H1 (cell line): ENCODE measurements around the gene MMP24. TPM values are rescaled to one million over a fixed set of nuclear protein-coding genes. Genes with fewer than 3 reads are reported as not detected.

Source experiments
- CTCF ChIA-PET: fragments of 300-600 bp; sonication (Branson Sonifier 250); formaldehyde crosslinking; loops from one replicate; lab custom pipeline; 2021; ENCODE audit not compliant: partially characterized antibody; lab: Charles Lee
- POLR2A ChIA-PET: fragments of 300-600 bp; sonication (Branson Sonifier 250); formaldehyde crosslinking; loops from one replicate; lab custom pipeline; 2021; ENCODE audit warnings: inconsistent platforms; ENCODE audit not compliant: partially characterized antibody; lab: Charles Lee
- DNase-seq, 2 experiments: peaks; one replicate each; pipeline versions ENCODE4 v3.0.0 to v3.0.0-alpha.2; 2010 to 2022; ENCODE audit warnings: low spot score in 2 of 2, low read depth in 1 of 2, mixed read lengths in 1 of 2
- FAIRE-seq: peaks from 2 replicates; lab custom pipeline; 2011; peaks lifted over from hg19 to GRCh38; lab: Jason Lieb, UNC
- H2AFZ ChIP-seq: 2 replicates; pipeline ENCODE4 v1.8.1; 2012; ENCODE audit warnings: low read length, inconsistent platforms
- H2AK5ac ChIP-seq: 2 replicates; pipeline ENCODE4 v1.6.1; 2013; ENCODE audit warnings: low read depth, low read length
- H2BK120ac ChIP-seq: replicated peaks from 2 replicates; pipeline ENCODE3; 2013; ENCODE audit warnings: low read depth, low read length, inconsistent platforms
- H2BK12ac ChIP-seq: 2 replicates; pipeline ENCODE4 v1.6.1; 2013; ENCODE audit warnings: low read depth, low read length
- H2BK15ac ChIP-seq: 2 replicates; pipeline ENCODE4 v1.6.1; 2013; ENCODE audit warnings: low read length
- H2BK20ac ChIP-seq: 2 replicates; pipeline ENCODE4 v1.6.1; 2013; ENCODE audit warnings: low read length
- H2BK5ac ChIP-seq: 2 replicates; pipeline ENCODE4 v1.6.1; 2013; ENCODE audit warnings: low read depth, low read length
- H3K14ac ChIP-seq: 2 replicates; pipeline ENCODE4 v1.6.1; 2013; ENCODE audit warnings: inconsistent platforms; ENCODE audit not compliant: insufficient read length
- H3K18ac ChIP-seq: 2 replicates; pipeline ENCODE4 v1.6.1; 2013; ENCODE audit warnings: low read length; ENCODE audit errors: extremely low read depth
- H3K23ac ChIP-seq: 2 replicates; pipeline ENCODE4 v1.6.1; 2013; ENCODE audit warnings: inconsistent platforms; ENCODE audit not compliant: insufficient read length
- H3K23me2 ChIP-seq: 2 replicates; pipeline ENCODE4 v1.6.1; 2013; ENCODE audit warnings: low read depth, low read length
- H3K27ac ChIP-seq: 2 replicates; pipeline ENCODE4 v1.6.1; 2011; ENCODE audit warnings: low read depth, low read length, inconsistent platforms
- H3K27me3 ChIP-seq, 4 experiments: replicated peaks in 1 of 4; 1 replicate in 1 of 4; 2 replicates in 3 of 4; pipeline versions ENCODE4 v1.6.1 to v1.8.1; 2011 to 2013; ENCODE audit warnings: low read length in 3 of 4, mild to moderate bottlenecking in 3 of 4, inconsistent platforms in 2 of 4, mixed read lengths in 2 of 4, moderate library complexity in 1 of 4; ENCODE audit not compliant: control insufficient read depth in 3 of 4, insufficient read depth in 3 of 4; ENCODE audit errors: extremely low read depth in 1 of 4
- H3K36me3 ChIP-seq, 4 experiments: 2 replicates each; pipeline versions ENCODE4 v1.6.1 to v1.8.1; 2011 to 2013; ENCODE audit warnings: mild to moderate bottlenecking in 4 of 4, low read length in 3 of 4, moderate library complexity in 2 of 4, control low read depth in 1 of 4, inconsistent platforms in 1 of 4; ENCODE audit not compliant: insufficient read depth in 4 of 4, control insufficient read depth in 2 of 4
- H3K4ac ChIP-seq: replicated peaks from 2 replicates; pipeline ENCODE3; 2013; ENCODE audit warnings: low read length, low read depth, mixed read lengths, inconsistent platforms; ENCODE audit not compliant: insufficient read length
- H3K4me1 ChIP-seq, 4 experiments: replicated peaks in 1 of 4; 1 replicate in 1 of 4; 2 replicates in 3 of 4; pipeline versions ENCODE4 v1.6.1 to v1.8.1; 2011 to 2013; ENCODE audit warnings: low read length in 3 of 4, inconsistent platforms in 2 of 4, mixed read lengths in 1 of 4; ENCODE audit not compliant: insufficient read depth in 4 of 4, control insufficient read depth in 3 of 4
- H3K4me2 ChIP-seq, 2 experiments: 2 replicates each; pipeline versions ENCODE4 v1.6.1 to v1.8.1; 2011 to 2013; ENCODE audit warnings: low read depth in 2 of 2, low read length in 2 of 2, control low read depth in 1 of 2, inconsistent platforms in 1 of 2, mild to moderate bottlenecking in 1 of 2; ENCODE audit not compliant: insufficient read depth in 1 of 2
- H3K4me3 ChIP-seq, 4 experiments: fragments of 200-600, 300-600 bp in 1 of 4; sonication (generic), shearing (Covaris generic), sonication (Bioruptor Twin) in 1 of 4; 2 replicates each; pipeline versions ENCODE4 v1.5.1 to v1.8.1; 2011 to 2016; ENCODE audit warnings: low read length in 4 of 4, low read depth in 3 of 4, control low read depth in 2 of 4, inconsistent platforms in 2 of 4, mild to moderate bottlenecking in 2 of 4, mixed read lengths in 1 of 4, moderate library complexity in 1 of 4; ENCODE audit not compliant: insufficient read depth in 2 of 4; ENCODE audit errors: extremely low read depth in 1 of 4
- H3K56ac ChIP-seq: replicated peaks from 2 replicates; pipeline ENCODE3; 2013; ENCODE audit warnings: low read depth, mild to moderate bottlenecking, mixed read lengths, low read length, inconsistent platforms; ENCODE audit not compliant: insufficient read length
- H3K79me1 ChIP-seq: 2 replicates; pipeline ENCODE4 v1.6.1; 2013; ENCODE audit warnings: low read depth, low read length, control low read depth
- H3K79me2 ChIP-seq, 2 experiments: 2 replicates each; pipeline versions ENCODE4 v1.6.1 to v1.8.1; 2012 to 2013; ENCODE audit warnings: low read length in 2 of 2, mild to moderate bottlenecking in 2 of 2, inconsistent platforms in 1 of 2; ENCODE audit not compliant: insufficient read depth in 2 of 2, control insufficient read depth in 1 of 2
- H3K9ac ChIP-seq, 4 experiments: replicated peaks in 1 of 4; 1 replicate in 1 of 4; 2 replicates in 3 of 4; pipeline versions ENCODE4 v1.6.1 to v1.8.1; 2011 to 2013; ENCODE audit warnings: low read depth in 3 of 4, low read length in 3 of 4, control low read depth in 2 of 4, mild to moderate bottlenecking in 2 of 4, moderate library complexity in 2 of 4, inconsistent platforms in 1 of 4; ENCODE audit errors: extremely low read depth in 1 of 4
- H3K9me3 ChIP-seq, 2 experiments: 2 replicates each; pipeline versions ENCODE4 v1.6.1 to v1.8.1; 2012 to 2013; ENCODE audit warnings: mild to moderate bottlenecking in 2 of 2, moderate library complexity in 2 of 2, control low read depth in 1 of 2, inconsistent platforms in 1 of 2, low read depth in 1 of 2, low read length in 1 of 2, mixed read lengths in 1 of 2; ENCODE audit not compliant: insufficient read depth in 2 of 2
- H4K20me1 ChIP-seq, 2 experiments: replicated peaks in 1 of 2; 2 replicates each; pipeline versions ENCODE3 to v1.8.1; 2011 to 2013; ENCODE audit warnings: inconsistent platforms in 2 of 2, low read length in 2 of 2, mild to moderate bottlenecking in 1 of 2; ENCODE audit not compliant: insufficient read depth in 2 of 2, control insufficient read depth in 1 of 2
- H4K5ac ChIP-seq: 2 replicates; pipeline ENCODE4 v1.6.1; 2013; ENCODE audit warnings: low read length, low read depth, mixed read lengths, inconsistent platforms; ENCODE audit not compliant: insufficient read length
- H4K8ac ChIP-seq: 2 replicates; pipeline ENCODE4 v1.8.0; 2013; ENCODE audit warnings: mild to moderate bottlenecking, moderate library complexity, low read length, inconsistent platforms; ENCODE audit not compliant: insufficient read depth; ENCODE audit errors: extremely low read depth
- H4K91ac ChIP-seq: replicated peaks from 2 replicates; pipeline ENCODE3; 2013; ENCODE audit warnings: low read length, mixed read lengths, inconsistent platforms; ENCODE audit not compliant: insufficient read length
- BCL11A ChIP-seq, 2 experiments: IDR thresholded peaks; one replicate each; pipeline ENCODE4 v1.6.1; 2011; ENCODE audit warnings: low read depth in 2 of 2, low read length in 2 of 2, mild to moderate bottlenecking in 2 of 2
- BRCA1 ChIP-seq: IDR thresholded peaks from 2 replicates; pipeline ENCODE4 v1.6.1; 2012; ENCODE audit warnings: low read depth, low read length, improper control_type of control experiment
- CREB1 ChIP-seq: IDR thresholded peaks from 2 replicates; pipeline ENCODE4 v1.6.1; 2012; ENCODE audit warnings: inconsistent platforms
- JUND ChIP-seq: IDR thresholded peaks from 2 replicates; pipeline ENCODE4 v1.6.1; 2011; ENCODE audit warnings: mild to moderate bottlenecking, improper control_type of control experiment, low read length
- MAFK ChIP-seq: IDR thresholded peaks from 2 replicates; pipeline ENCODE4 v1.6.1; 2012; ENCODE audit warnings: low read depth, mild to moderate bottlenecking, improper control_type of control experiment, low read length
- RXRA ChIP-seq: IDR thresholded peaks from 2 replicates; pipeline ENCODE4 v1.6.1; 2011; ENCODE audit warnings: low read depth, mild to moderate bottlenecking, low read length, moderate library complexity; ENCODE audit not compliant: insufficient read depth
- SIRT6 ChIP-seq: IDR thresholded peaks from one replicate; pipeline ENCODE4 v1.7.1; 2012; ENCODE audit warnings: low read length, inconsistent platforms
- SP2 ChIP-seq: IDR thresholded peaks from 2 replicates; pipeline ENCODE4 v1.6.1; 2012; ENCODE audit warnings: mild to moderate bottlenecking, low read length, inconsistent platforms
- TAF1 ChIP-seq: IDR thresholded peaks from 2 replicates; pipeline ENCODE4 v1.6.1; 2011; ENCODE audit warnings: mild to moderate bottlenecking, low read depth, low read length
- WGBS, 2 experiments: shearing (Covaris generic) in 1 of 2; methylation state at CpG; one replicate each; pipeline versions ENCODE4 v1.1.6 to v1.1.7; 2013 to 2015; ENCODE audit warnings: low lambda C conversion rate in 2 of 2, mixed read lengths in 2 of 2, inconsistent platforms in 1 of 2, low coverage in 1 of 2, missing lambda C conversion rate in 1 of 2; ENCODE audit not compliant: insufficient replicate concordance in 2 of 2, insufficient coverage in 1 of 2, insufficient read length in 1 of 2; ENCODE audit errors: extremely low coverage in 1 of 2, missing lambda C conversion rate in 1 of 2; 5-methylcytosine and 5-hydroxymethylcytosine counted together
- polyA plus RNA-seq, 7 experiments: library from polyadenylated mRNA; depleted of rRNA in 3 of 7; stranded (reverse) in 5 of 7; unstranded in 2 of 7; fragments of >200 nt in 5 of 7; fragments of 200-250 nt in 2 of 7; gene quantifications; 1 replicate in 5 of 7; 2 replicates in 1 of 7; 4 replicates in 1 of 7; pipeline versions ENCODE4 v1.2.1 to v1.2.3, GENCODE V29; 2011 to 2013; ENCODE audit warnings: missing spikeins in 2 of 7, mixed read lengths in 2 of 7
- total RNA-seq: library from RNA; stranded (reverse); fragmentation: NEBNext Ultra II Directional; extraction: Animal tissue kit (Norgen Biotek cat#: 25700); gene quantifications from 2 replicates; pipeline ENCODE4 v1.2.1, GENCODE V29; 2021
- TF ChIP-seq, protein P1 (sequence below): IDR thresholded peaks from 2 replicates; pipeline ENCODE4 v1.6.1; 2012; ENCODE audit warnings: inconsistent platforms
- TF ChIP-seq, protein P2 (sequence below), 3 experiments: IDR thresholded peaks; 1 replicate in 2 of 3; 2 replicates in 1 of 3; pipeline versions ENCODE4 v1.5.1 to v1.6.1; 2011; ENCODE audit warnings: low read length in 3 of 3, mild to moderate bottlenecking in 3 of 3, inconsistent platforms in 2 of 3, low read depth in 1 of 3, moderate library complexity in 1 of 3; ENCODE audit not compliant: insufficient read depth in 1 of 3; ENCODE audit errors: control extremely low read depth in 1 of 3

MMP24 gene
- total and polyA plus RNA-seq, 2 of the 8 experiments (the other 6 are each of a cell fraction or from before 2014, with no cell fraction given), result 18.8 to 21.4 TPM

DNA sequence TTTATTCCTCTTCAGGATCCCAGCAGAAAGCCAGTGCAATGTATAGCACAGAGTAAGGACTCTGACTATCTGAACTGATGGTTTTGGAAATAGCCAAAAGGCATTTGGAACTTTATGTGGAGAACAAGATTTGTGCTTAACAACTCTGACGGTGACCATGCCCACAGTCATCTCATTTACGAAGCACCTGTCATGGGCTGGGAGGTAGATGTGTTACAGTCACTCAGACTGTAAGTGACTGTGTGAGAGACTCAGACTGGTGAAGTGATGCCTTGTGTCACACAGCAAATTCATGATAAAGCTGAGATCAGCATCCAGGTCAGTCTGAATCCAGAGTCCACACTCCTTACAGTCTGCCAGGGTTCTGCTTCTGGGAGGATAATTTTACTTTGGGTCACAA is 89.6 kb downstream of the MMP24 start:
- Histone ChIP-seq H4K8ac (no peak overlapping the region), H4K91ac (no peak overlapping the region), H2AFZ (no peak overlapping the region), H3K4ac (no peak overlapping the region), H3K56ac (no peak overlapping the region), H3K36me3 (peaks cover 0 to 4% (median 0%) of the 10 kb centered on the region in 4 experiments; a peak in 1 of 8 replicates), H3K4me3 (no peak overlapping the region), H2BK12ac (no peak overlapping the region), H3K9me3 (no peaks in the 10 kb centered on the region), H3K79me2 (no peaks in the 10 kb centered on the region), H3K79me1 (no peaks in the 10 kb centered on the region; the same call in 1 of the 2 replicates), H3K4me2 (no peak overlapping the region), H3K4me1 (peaks cover 3 to 15% (median 10%) of the 10 kb centered on the region in 4 experiments; a peak in 6 of 7 replicates), H3K27me3 (no peaks in the 10 kb centered on the region; a peak in 2 of 7 replicates), H3K18ac (no peak overlapping the region), H3K23me2 (no peaks in the 10 kb centered on the region), H2BK5ac (0 out of 2 replicates have a peak overlapping the region, but pooled peaks have one; percentile 1), H3K14ac (no peak overlapping the region), H2BK20ac (no peak overlapping the region), H4K20me1 (peaks cover 1% of the 10 kb centered on the region in 2 experiments), H4K5ac (no peak overlapping the region), H2AK5ac (no peak overlapping the region), H3K9ac (no peak overlapping the region), H2BK120ac (no peak overlapping the region), H3K23ac (no peak overlapping the region), H2BK15ac (no peak overlapping the region), H3K27ac (no peak overlapping the region)
- ChIA-PET POLR2A (no interaction called here), CTCF (interaction anchor here (0.6 to 7.3 kb wide), 3 partner anchors 9 to 421 kb away, joined by 4 to 106 read pairs (median 13); no protein-coding TSS in a partner anchor)
- FAIRE-seq (no peak), DNase-seq (no peak)
- 95% methylated on average over 2 of the region's 2 CpGs; no CpG with 5 or more reads in 1 of the 2 experiments for WGBS, 2 experiments
- TF ChIP-seq, protein P1, sequence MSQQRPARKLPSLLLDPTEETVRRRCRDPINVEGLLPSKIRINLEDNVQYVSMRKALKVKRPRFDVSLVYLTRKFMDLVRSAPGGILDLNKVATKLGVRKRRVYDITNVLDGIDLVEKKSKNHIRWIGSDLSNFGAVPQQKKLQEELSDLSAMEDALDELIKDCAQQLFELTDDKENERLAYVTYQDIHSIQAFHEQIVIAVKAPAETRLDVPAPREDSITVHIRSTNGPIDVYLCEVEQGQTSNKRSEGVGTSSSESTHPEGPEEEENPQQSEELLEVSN, result no peak
- TF ChIP-seq BRCA1 (no peak), BCL11A (IDR thresholded peaks at IDR 0.05; ENCODE audit: low read depth in 2 of 2, low read length in 2 of 2) (no peak), SIRT6 (no peak), RXRA (no peak), TAF1 (no peak), CREB1 (no peak), MAFK (no peak), JUND (no peak), SP2 (no peak)
- TF ChIP-seq, protein P2, sequence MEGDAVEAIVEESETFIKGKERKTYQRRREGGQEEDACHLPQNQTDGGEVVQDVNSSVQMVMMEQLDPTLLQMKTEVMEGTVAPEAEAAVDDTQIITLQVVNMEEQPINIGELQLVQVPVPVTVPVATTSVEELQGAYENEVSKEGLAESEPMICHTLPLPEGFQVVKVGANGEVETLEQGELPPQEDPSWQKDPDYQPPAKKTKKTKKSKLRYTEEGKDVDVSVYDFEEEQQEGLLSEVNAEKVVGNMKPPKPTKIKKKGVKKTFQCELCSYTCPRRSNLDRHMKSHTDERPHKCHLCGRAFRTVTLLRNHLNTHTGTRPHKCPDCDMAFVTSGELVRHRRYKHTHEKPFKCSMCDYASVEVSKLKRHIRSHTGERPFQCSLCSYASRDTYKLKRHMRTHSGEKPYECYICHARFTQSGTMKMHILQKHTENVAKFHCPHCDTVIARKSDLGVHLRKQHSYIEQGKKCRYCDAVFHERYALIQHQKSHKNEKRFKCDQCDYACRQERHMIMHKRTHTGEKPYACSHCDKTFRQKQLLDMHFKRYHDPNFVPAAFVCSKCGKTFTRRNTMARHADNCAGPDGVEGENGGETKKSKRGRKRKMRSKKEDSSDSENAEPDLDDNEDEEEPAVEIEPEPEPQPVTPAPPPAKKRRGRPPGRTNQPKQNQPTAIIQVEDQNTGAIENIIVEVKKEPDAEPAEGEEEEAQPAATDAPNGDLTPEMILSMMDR (IDR thresholded peaks at IDR 0.05; ENCODE audit: control extremely low read depth in 1 of 3, insufficient read depth in 1 of 3, low read depth in 1 of 3, low read length in 3 of 3), result no peak
